HCT116 (cell line): ENCODE measurements around the gene MT1X.

Source experiments
- CTCF ChIP-seq, 3 experiments: fragments of 200-600 bp in 1 of 3; sonication (generic) in 1 of 3; IDR thresholded peaks in 2 of 3; conservative IDR thresholded peaks in 1 of 3; 2 replicates each; pipeline ENCODE4 v1.5.1; 2012 to 2017; ENCODE audit warnings: low read depth in 2 of 3, low read length in 2 of 3, antibody characterized with exemption in 1 of 3, borderline replicate concordance in 1 of 3, control low read depth in 1 of 3, mild to moderate bottlenecking in 1 of 3, mixed read lengths in 1 of 3, mixed run types in 1 of 3, moderate library complexity in 1 of 3; ENCODE audit not compliant: insufficient read depth in 1 of 3
- EGR1 ChIP-seq: IDR thresholded peaks from 2 replicates; pipeline ENCODE4 v1.6.1; 2012; ENCODE audit warnings: low read depth
- EZH2 ChIP-seq: fragments of 200-600 bp; sonication (generic); IDR thresholded peaks from 2 replicates; pipeline ENCODE4 v1.6.1; 2017; ENCODE audit warnings: antibody characterized with exemption, mixed run types
- POLR2AphosphoS5 ChIP-seq: IDR thresholded peaks from 2 replicates; pipeline ENCODE4 v1.6.1; 2011; ENCODE audit warnings: mild to moderate bottlenecking, low read depth, low read length, moderate library complexity
- YY1 ChIP-seq: IDR thresholded peaks from 2 replicates; pipeline ENCODE4 v1.6.1; 2011; ENCODE audit warnings: low read length, low read depth, moderate library complexity, mild to moderate bottlenecking; ENCODE audit not compliant: insufficient replicate concordance; ENCODE audit errors: extremely low read depth
- ZFX ChIP-seq: fragments of 450-650 bp; IDR thresholded peaks from 2 replicates; pipeline ENCODE4 v1.6.1; 2017
- TF ChIP-seq, protein P1 (sequence below): IDR thresholded peaks from 2 replicates; pipeline ENCODE4 v1.6.1; 2012

GRCh38 chr16:56657555-56658326 lies 24.5 kb upstream of the MT1X start, which contains the start of gene MT1F:
- no peak for TF ChIP-seq CTCF (IDR thresholded peaks at IDR 0.05 in 2 of 3, conservative IDR thresholded peaks at IDR 0.05 in 1 of 3; ENCODE audit: borderline replicate concordance in 1 of 3, insufficient read depth in 1 of 3, low read depth in 2 of 3, low read length in 2 of 3)
- TF ChIP-seq EZH2: no peak
- no peak for TF ChIP-seq YY1
- TF ChIP-seq EGR1: no peak
- TF ChIP-seq, protein P1, sequence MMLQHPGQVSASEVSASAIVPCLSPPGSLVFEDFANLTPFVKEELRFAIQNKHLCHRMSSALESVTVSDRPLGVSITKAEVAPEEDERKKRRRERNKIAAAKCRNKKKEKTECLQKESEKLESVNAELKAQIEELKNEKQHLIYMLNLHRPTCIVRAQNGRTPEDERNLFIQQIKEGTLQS: no peak
- no peak for TF ChIP-seq ZFX
- TF ChIP-seq POLR2AphosphoS5: peak; percentile 73
